ENCODE results near the gene CIDEB.

DNA sequence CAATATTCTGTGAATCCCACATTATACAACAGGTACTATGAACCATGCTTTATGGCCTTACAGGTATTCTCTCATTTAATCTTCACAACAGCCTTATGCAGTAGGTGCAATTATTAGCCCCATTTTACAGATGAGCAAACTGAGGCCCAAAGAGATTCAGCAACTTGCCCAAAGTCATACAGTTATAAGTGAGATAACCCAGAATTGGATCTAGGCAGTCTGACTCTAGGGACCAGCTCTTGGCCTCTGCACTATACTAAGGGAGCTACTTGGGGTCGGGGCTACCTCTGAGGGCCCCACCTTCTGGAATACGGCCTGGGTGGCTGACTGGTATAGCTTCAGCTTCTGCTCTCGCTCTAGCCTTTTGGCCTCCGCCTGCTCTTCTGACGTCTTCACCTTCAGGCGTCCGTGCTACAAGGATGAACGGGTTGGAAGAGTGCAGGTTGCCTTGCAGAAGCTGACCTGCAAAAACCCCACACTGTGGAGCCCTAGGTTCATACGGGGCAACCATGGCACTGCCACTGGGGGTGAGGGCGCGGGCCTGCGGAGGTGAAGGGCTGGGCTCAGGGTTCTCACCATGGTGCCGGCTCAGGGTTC, 37.1 kb downstream of the CIDEB start:
- TF ChIP-seq POLR2AphosphoS5 (IDR thresholded peaks at IDR 0.05; ENCODE audit: low read depth) (no peak), GABPA (IDR thresholded peaks at IDR 0.05; ENCODE audit: low read depth) (no peak)
